GM21367 (cell line): Measurements from ENCODE around the gene GLYATL1.
"Not testable (repeated sequence)": the region's sequence is repeated elsewhere in the genome, so short reads cannot be mapped to it uniquely, and the experiment has no call there.

ENCODE experiments used
- ATAC-seq: cut with Tn5 transposase; IDR thresholded peaks from one replicate; pipeline ENCODE4 v1.9.1; 2021; ENCODE audit not compliant: unreplicated experiment

Gene GLYATL1

GRCh38 chr11:58994171-58994570 lies 54.9 kb downstream of the GLYATL1 start:
- no peak for ATAC-seq

GRCh38 chr11:58998480-58999290 lies 59.4 kb downstream of the GLYATL1 start:
- ATAC-seq: no peak

GRCh38 chr11:58999291-58999680 lies 60.0 kb downstream of the GLYATL1 start:
- peak; percentile 92 for ATAC-seq

- no peak for ATAC-seq
These were observed 60.7 kb downstream of the GLYATL1 start for GRCh38 chr11:59000003-59000402.

- not testable (repeated sequence) for ATAC-seq
These were observed 62.7 kb downstream of the GLYATL1 start for GRCh38 chr11:59002006-59002405.
